Measurements from ENCODE around the gene OR5K4.

DNA sequence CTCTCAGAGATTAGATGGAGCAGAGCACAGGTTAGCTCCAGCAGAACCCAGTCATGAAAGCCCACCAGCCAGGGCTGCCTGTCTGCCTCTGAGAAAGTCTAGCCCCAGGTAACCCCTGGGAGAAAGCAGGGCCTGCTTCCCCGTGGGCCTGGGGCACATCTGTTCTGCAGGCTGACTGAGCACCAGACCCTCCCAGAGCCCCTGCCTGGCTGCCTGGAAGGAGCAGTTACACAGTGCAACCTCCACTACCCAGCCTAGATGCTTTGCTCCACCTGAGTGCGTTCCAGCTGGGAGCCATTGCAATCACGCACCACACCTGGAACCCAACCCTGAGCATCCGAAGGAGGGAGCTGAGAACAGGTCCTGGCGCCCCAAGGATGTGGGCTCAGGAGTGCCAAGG lies 24.7 kb upstream of the OR5K4 start:
- TF ChIP-seq, protein P1, sequence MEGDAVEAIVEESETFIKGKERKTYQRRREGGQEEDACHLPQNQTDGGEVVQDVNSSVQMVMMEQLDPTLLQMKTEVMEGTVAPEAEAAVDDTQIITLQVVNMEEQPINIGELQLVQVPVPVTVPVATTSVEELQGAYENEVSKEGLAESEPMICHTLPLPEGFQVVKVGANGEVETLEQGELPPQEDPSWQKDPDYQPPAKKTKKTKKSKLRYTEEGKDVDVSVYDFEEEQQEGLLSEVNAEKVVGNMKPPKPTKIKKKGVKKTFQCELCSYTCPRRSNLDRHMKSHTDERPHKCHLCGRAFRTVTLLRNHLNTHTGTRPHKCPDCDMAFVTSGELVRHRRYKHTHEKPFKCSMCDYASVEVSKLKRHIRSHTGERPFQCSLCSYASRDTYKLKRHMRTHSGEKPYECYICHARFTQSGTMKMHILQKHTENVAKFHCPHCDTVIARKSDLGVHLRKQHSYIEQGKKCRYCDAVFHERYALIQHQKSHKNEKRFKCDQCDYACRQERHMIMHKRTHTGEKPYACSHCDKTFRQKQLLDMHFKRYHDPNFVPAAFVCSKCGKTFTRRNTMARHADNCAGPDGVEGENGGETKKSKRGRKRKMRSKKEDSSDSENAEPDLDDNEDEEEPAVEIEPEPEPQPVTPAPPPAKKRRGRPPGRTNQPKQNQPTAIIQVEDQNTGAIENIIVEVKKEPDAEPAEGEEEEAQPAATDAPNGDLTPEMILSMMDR (conservative IDR thresholded peaks at IDR 0.05; ENCODE audit: low read length) = no peak
- no peak for TF ChIP-seq EZH2phosphoT487 (IDR thresholded peaks at IDR 0.05; ENCODE audit: borderline replicate concordance, low read depth, low read length)
